ENCODE data around the gene ZHX3.

Gene ZHX3

DNA sequence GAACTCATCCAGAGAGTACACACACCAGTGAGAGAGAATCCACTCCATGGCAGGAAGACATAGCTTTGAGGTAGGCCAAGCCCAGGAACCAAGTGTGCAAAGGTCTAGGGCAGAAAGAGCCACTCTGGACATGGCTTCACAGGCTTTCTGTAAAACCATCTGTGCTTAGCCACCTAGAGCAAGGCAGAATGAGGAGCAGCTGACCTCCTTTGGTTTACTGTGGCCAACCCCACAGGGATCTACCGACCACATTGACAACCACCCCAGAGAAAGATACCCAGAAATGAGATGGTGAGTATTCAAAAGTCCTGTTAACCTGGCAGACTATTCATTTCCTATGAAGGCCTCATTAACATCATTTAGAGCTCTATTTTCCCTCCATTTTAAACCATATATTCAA, 10.5 kb downstream of the ZHX3 start:
- Histone ChIP-seq H3K9me3 (ENCODE audit: control insufficient read depth, insufficient read depth, low read length) (no peaks in the 10 kb centered on the region), H4K20me1 (ENCODE audit: control insufficient read depth, insufficient read depth, low read depth, low read length) (no peaks in the 10 kb centered on the region), H3K4me2 (ENCODE audit: low read length) (peak overlapping the region; percentile 96), H3K36me3 (ENCODE audit: control insufficient read depth, low read length) (peaks cover 6% of the 10 kb centered on the region; the same call in 1 of the 2 replicates), H3K27me3 (ENCODE audit: control insufficient read depth, low read length) (no peaks in the 10 kb centered on the region), H3K27ac (ENCODE audit: low read depth, low read length) (peak overlapping the region; percentile 81; the same call in 1 of the 2 replicates), H3K4me3 (ENCODE audit: low read length) (peak overlapping the region; percentile 74), H3K79me2 (ENCODE audit: control insufficient read depth, low read length) (peaks cover 63% of the 10 kb centered on the region), H3K9me2 (replicated peaks; ENCODE audit: control insufficient read depth, low read length) (no peaks in the 10 kb centered on the region), H3F3A (ENCODE audit: control insufficient read depth, insufficient read depth) (peaks cover 8% of the 10 kb centered on the region; the same call in 1 of the 2 replicates), H3K4me1 (ENCODE audit: control insufficient read depth, low read length) (peaks cover 57% of the 10 kb centered on the region)
- no peak for TF ChIP-seq EZH2phosphoT487 (IDR thresholded peaks at IDR 0.05; ENCODE audit: borderline replicate concordance, low read length)
- TF ChIP-seq, protein P1, sequence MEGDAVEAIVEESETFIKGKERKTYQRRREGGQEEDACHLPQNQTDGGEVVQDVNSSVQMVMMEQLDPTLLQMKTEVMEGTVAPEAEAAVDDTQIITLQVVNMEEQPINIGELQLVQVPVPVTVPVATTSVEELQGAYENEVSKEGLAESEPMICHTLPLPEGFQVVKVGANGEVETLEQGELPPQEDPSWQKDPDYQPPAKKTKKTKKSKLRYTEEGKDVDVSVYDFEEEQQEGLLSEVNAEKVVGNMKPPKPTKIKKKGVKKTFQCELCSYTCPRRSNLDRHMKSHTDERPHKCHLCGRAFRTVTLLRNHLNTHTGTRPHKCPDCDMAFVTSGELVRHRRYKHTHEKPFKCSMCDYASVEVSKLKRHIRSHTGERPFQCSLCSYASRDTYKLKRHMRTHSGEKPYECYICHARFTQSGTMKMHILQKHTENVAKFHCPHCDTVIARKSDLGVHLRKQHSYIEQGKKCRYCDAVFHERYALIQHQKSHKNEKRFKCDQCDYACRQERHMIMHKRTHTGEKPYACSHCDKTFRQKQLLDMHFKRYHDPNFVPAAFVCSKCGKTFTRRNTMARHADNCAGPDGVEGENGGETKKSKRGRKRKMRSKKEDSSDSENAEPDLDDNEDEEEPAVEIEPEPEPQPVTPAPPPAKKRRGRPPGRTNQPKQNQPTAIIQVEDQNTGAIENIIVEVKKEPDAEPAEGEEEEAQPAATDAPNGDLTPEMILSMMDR (IDR thresholded peaks at IDR 0.05; ENCODE audit: low read depth, low read length, poor library complexity, severe bottlenecking): no peak

GRCh38 chr20:41306061-41306727, 11.3 kb downstream of the ZHX3 start:
- TF ChIP-seq EZH2phosphoT487 (IDR thresholded peaks at IDR 0.05; ENCODE audit: borderline replicate concordance, low read length): no peak
- TF ChIP-seq, protein P1 (IDR thresholded peaks at IDR 0.05; ENCODE audit: low read depth, low read length, poor library complexity, severe bottlenecking): no peak
- Histone ChIP-seq H3K9me3 (ENCODE audit: control insufficient read depth, insufficient read depth, low read length) (no peaks in the 10 kb centered on the region), H3F3A (ENCODE audit: control insufficient read depth, insufficient read depth) (peaks cover 8% of the 10 kb centered on the region; the same call in 1 of the 2 replicates), H3K4me1 (ENCODE audit: control insufficient read depth, low read length) (peaks cover 57% of the 10 kb centered on the region), H3K4me2 (ENCODE audit: low read length) (peak overlapping the region; percentile 96), H3K9me2 (replicated peaks; ENCODE audit: control insufficient read depth, low read length) (no peaks in the 10 kb centered on the region), H3K79me2 (ENCODE audit: control insufficient read depth, low read length) (peaks cover 61% of the 10 kb centered on the region), H3K4me3 (ENCODE audit: low read length) (peak overlapping the region; percentile 74), H4K20me1 (ENCODE audit: control insufficient read depth, insufficient read depth, low read depth, low read length) (no peaks in the 10 kb centered on the region), H3K27me3 (ENCODE audit: control insufficient read depth, low read length) (no peaks in the 10 kb centered on the region), H3K36me3 (ENCODE audit: control insufficient read depth, low read length) (peaks cover 6% of the 10 kb centered on the region; the same call in 1 of the 2 replicates), H3K27ac (ENCODE audit: low read depth, low read length) (peak overlapping the region; percentile 81)

GRCh38 chr20:41304424-41305079, 13.0 kb downstream of the ZHX3 start:
- Histone ChIP-seq H3K79me2 (ENCODE audit: control insufficient read depth, low read length) (peaks cover 59% of the 10 kb centered on the region), H3K36me3 (ENCODE audit: control insufficient read depth, low read length) (peaks cover 6% of the 10 kb centered on the region; the same call in 1 of the 2 replicates), H3K9me2 (replicated peaks; ENCODE audit: control insufficient read depth, low read length) (no peaks in the 10 kb centered on the region), H3K4me2 (ENCODE audit: low read length) (peak overlapping the region; percentile 57), H3K27ac (ENCODE audit: low read depth, low read length) (0 out of 2 replicates have a peak overlapping the region, but pooled peaks have one; percentile 0), H4K20me1 (ENCODE audit: control insufficient read depth, insufficient read depth, low read depth, low read length) (no peaks in the 10 kb centered on the region), H3K4me1 (ENCODE audit: control insufficient read depth, low read length) (peaks cover 64% of the 10 kb centered on the region), H3K4me3 (ENCODE audit: low read length) (peak overlapping the region; percentile 45), H3K9me3 (ENCODE audit: control insufficient read depth, insufficient read depth, low read length) (no peaks in the 10 kb centered on the region), H3K27me3 (ENCODE audit: control insufficient read depth, low read length) (no peaks in the 10 kb centered on the region), H3F3A (ENCODE audit: control insufficient read depth, insufficient read depth) (peaks cover 8% of the 10 kb centered on the region; the same call in 1 of the 2 replicates)
- TF ChIP-seq, protein P1 (IDR thresholded peaks at IDR 0.05; ENCODE audit: low read depth, low read length, poor library complexity, severe bottlenecking): no peak
- TF ChIP-seq EZH2phosphoT487 (IDR thresholded peaks at IDR 0.05; ENCODE audit: borderline replicate concordance, low read length): no peak

All from DOHH2 (cell line).